GM21825 (cell line): ENCODE measurements around the gene UGT1A4.
"Not testable (repeated sequence)": the region's sequence is repeated elsewhere in the genome, so short reads cannot be mapped to it uniquely, and the experiment has no call there.

Source experiments
- ATAC-seq: cut with Tn5 transposase; IDR thresholded peaks from one replicate; pipeline ENCODE4 v1.9.1; 2021; ENCODE audit warnings: mild to moderate bottlenecking, moderate library complexity; ENCODE audit not compliant: unreplicated experiment

Gene UGT1A4

GRCh38 chr2:233746475-233747282, 28.1 kb downstream of the UGT1A4 start:
- no peak for ATAC-seq

GRCh38 chr2:233747283-233747544, 28.7 kb downstream of the UGT1A4 start:
- no peak for ATAC-seq

GRCh38 chr2:233750689-233751088, 32.2 kb downstream of the UGT1A4 start:
- not testable (repeated sequence) for ATAC-seq

GRCh38 chr2:233751212-233752009, 32.9 kb downstream of the UGT1A4 start:
- not testable (repeated sequence) for ATAC-seq

GRCh38 chr2:233754872-233755611, 36.5 kb downstream of the UGT1A4 start:
- no peak for ATAC-seq

- ATAC-seq = no peak
Observed at GRCh38 chr2:233756429-233757081, 38.0 kb downstream of the UGT1A4 start.

GRCh38 chr2:233758141-233758540, 39.6 kb downstream of the UGT1A4 start:
- no peak for ATAC-seq

GRCh38 chr2:233758849-233759248, 40.3 kb downstream of the UGT1A4 start:
- ATAC-seq = no peak

GRCh38 chr2:233760043-233760442, 41.5 kb downstream of the UGT1A4 start, which contains the start of gene UGT1A1:
TSS of gene UGT1A1 (plus strand) at chr2:233760270. CDS start at chr2:233760288, 18 bp downstream.
- ATAC-seq = no peak

GRCh38 chr2:233761040-233761769, 42.7 kb downstream of the UGT1A4 start:
- ATAC-seq = no peak

GRCh38 chr2:233764264-233764663, 45.7 kb downstream of the UGT1A4 start:
- ATAC-seq = no peak

GRCh38 chr2:233764761-233765160, 46.2 kb downstream of the UGT1A4 start:
- no peak for ATAC-seq

GRCh38 chr2:233766416-233766815, 47.9 kb downstream of the UGT1A4 start:
- no peak for ATAC-seq

- ATAC-seq = no peak
Observed at GRCh38 chr2:233768076-233768475, 49.5 kb downstream of the UGT1A4 start.

- no peak for ATAC-seq
Observed at GRCh38 chr2:233769260-233769659, 50.7 kb downstream of the UGT1A4 start.

GRCh38 chr2:233772153-233772552, 53.6 kb downstream of the UGT1A4 start:
- no peak for ATAC-seq

GRCh38 chr2:233772583-233772982, 54.0 kb downstream of the UGT1A4 start:
- no peak for ATAC-seq

- ATAC-seq = no peak
Observed at GRCh38 chr2:233773854-233774253, 55.3 kb downstream of the UGT1A4 start.

- ATAC-seq = no peak
Observed at GRCh38 chr2:233775414-233775813, 56.9 kb downstream of the UGT1A4 start.

- ATAC-seq = no peak
Observed at GRCh38 chr2:233778030-233778429, 59.5 kb downstream of the UGT1A4 start, which contains the start of gene MROH2A. TSS of gene MROH2A (plus strand) at chr2:233778330. CDS start at chr2:233779359, 1,029 bp downstream.
